Measurements from ENCODE around the gene CNOT4. TPM values are rescaled to one million over a fixed set of nuclear protein-coding genes. Genes with fewer than 3 reads are reported as not detected.

CNOT4 gene
- total and polyA plus RNA-seq, 10 of the 15 experiments (the other 5 are each of a cell fraction or from before 2014, with no cell fraction given): 9.4 to 29.6 (median 16.6) TPM

DNA sequence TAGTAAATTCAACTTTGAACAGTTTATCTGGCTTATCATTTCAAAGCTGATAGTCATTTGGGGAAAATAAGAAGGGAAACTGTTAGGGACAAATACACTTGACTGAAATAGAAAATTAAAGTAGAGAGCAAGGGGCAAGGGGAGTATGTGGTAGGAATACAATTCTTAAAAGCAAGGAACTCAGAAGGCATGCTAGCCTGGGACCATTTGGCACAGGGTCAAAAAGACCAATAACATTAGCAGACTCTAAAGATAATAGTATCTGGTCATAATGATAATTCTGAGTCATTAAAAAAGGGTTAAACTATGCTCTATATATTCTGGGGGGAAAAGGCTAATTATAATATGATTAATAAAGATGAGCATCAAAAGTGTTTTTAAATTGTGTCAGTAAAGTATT lies 112.2 kb downstream of the CNOT4 start:
- no peak overlapping the region for H3K4me2 ChIP-seq (ENCODE audit: control insufficient read depth, insufficient read depth)
- H3K9me3 ChIP-seq (replicated peaks; ENCODE audit: control insufficient read depth, insufficient read depth, low read length): no peaks in the 10 kb centered on the region
- ChIA-PET CTCF (no interaction called here), POLR2A (interaction anchor here (0.7 kb wide), 1 partner anchor 107 kb away, joined by 4 read pairs; no protein-coding TSS in a partner anchor), SMC1A (ENCODE audit: uncharacterized antibody, unreplicated experiment) (interaction anchor here (0.7 kb wide), 1 partner anchor 44 kb away, joined by 8 read pairs; no protein-coding TSS in a partner anchor), RAD21 (ENCODE audit: unreplicated experiment) (no interaction called here)
- TF ChIP-seq HDAC6 (IDR thresholded peaks at IDR 0.05; ENCODE audit: unreplicated experiment): no peak
- TF ChIP-seq CREM (IDR thresholded peaks at IDR 0.05; ENCODE audit: low read depth): no peak
- TF ChIP-seq BMI1 (IDR thresholded peaks at IDR 0.05; ENCODE audit: borderline replicate concordance): no peak
- no peak for TF ChIP-seq KAT2A (conservative IDR thresholded peaks at IDR 0.05; ENCODE audit: control insufficient read depth, low read depth, low read length)
- TF ChIP-seq RBBP5 (conservative IDR thresholded peaks at IDR 0.05): no peak
- TF ChIP-seq ZNF274 (IDR thresholded peaks at IDR 0.05; ENCODE audit: insufficient read depth, insufficient read length): no peak
- TF ChIP-seq SUPT20H (IDR thresholded peaks at IDR 0.05; ENCODE audit: borderline replicate concordance, control insufficient read depth, low read depth, low read length): no peak
- TF ChIP-seq, protein P1, sequence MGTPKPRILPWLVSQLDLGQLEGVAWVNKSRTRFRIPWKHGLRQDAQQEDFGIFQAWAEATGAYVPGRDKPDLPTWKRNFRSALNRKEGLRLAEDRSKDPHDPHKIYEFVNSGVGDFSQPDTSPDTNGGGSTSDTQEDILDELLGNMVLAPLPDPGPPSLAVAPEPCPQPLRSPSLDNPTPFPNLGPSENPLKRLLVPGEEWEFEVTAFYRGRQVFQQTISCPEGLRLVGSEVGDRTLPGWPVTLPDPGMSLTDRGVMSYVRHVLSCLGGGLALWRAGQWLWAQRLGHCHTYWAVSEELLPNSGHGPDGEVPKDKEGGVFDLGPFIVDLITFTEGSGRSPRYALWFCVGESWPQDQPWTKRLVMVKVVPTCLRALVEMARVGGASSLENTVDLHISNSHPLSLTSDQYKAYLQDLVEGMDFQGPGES (IDR thresholded peaks at IDR 0.05): no peak
- no peak for TF ChIP-seq WRNIP1 (IDR thresholded peaks at IDR 0.05; ENCODE audit: borderline replicate concordance, low read depth, low read length)
- no peak overlapping the region for H3K9ac ChIP-seq (ENCODE audit: control insufficient read depth, insufficient read depth, low read length)
- no peaks in the 10 kb centered on the region for H3K79me2 ChIP-seq (ENCODE audit: control insufficient read depth, insufficient read depth, low read length)
- no peaks in the 10 kb centered on the region for H4K20me1 ChIP-seq (ENCODE audit: control insufficient read depth, insufficient read depth)
- no peak overlapping the region for H3K27ac ChIP-seq (ENCODE audit: control insufficient read depth, insufficient read depth)
- H3K36me3 ChIP-seq (ENCODE audit: control insufficient read depth in 2 of 2, insufficient read depth in 2 of 2, low read length in 1 of 2): peaks cover 0 to 9% of the 10 kb centered on the region in 2 experiments; a peak in 3 of 4 replicates
- H2AFZ ChIP-seq (ENCODE audit: control insufficient read depth, low read depth, low read length): no peak overlapping the region
- no peaks in the 10 kb centered on the region for H3K4me1 ChIP-seq (ENCODE audit: control insufficient read depth, insufficient read depth, low read length)
- in situ Hi-C loops (cut with MboI): no loop called here
- DNase-seq (ENCODE audit: low read depth, low spot score) (no peak), FAIRE-seq (no peak), ATAC-seq (no peak)
- BruUV-seq (replicated peaks): TSS peak; percentile 8
- H3K4me3 ChIP-seq: no peak overlapping the region
- intact Hi-C loops (cut with micrococcal nuclease; ENCODE audit: unreplicated experiment): no loop called here
- H3K27me3 ChIP-seq (replicated peaks in 1 of 2; ENCODE audit: control insufficient read depth in 2 of 2, insufficient read depth in 2 of 2, low read length in 1 of 2): no peaks in the 10 kb centered on the region

All from GM12878 (cell line).